HG02885 (cell line): Measurements from ENCODE around the gene KCNJ11.

ENCODE experiments used
- ATAC-seq: cut with Tn5 transposase; IDR thresholded peaks from one replicate; pipeline ENCODE4 v1.9.1; 2021; ENCODE audit warnings: mild to moderate bottlenecking; ENCODE audit not compliant: unreplicated experiment, poor library complexity

The KCNJ11 gene

GRCh38 chr11:17410606-17411379 is 22.3 kb upstream of the KCNJ11 start:
- ATAC-seq, result no peak

DNA sequence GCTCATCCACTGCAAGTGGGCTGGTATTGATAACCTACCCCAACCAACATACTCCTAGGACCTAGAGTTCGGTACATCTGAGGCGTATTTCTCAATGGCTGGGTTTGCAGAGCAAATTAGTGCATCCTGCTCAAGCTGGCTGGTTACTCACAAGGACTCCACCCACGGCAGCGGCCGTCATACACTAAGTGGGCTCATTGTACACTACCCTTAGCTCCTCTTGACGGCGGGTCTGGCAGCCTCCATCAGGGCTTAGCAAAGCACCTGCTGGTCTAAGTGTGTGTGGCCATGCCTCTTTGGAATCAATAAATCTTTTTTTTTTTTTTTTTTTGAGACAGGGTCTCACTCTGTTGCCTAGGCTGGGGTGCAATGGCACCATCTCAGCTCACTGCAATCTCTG is 20.2 kb upstream of the KCNJ11 start:
- no peak for ATAC-seq

GRCh38 chr11:17408026-17408425 is 19.6 kb upstream of the KCNJ11 start:
- no peak for ATAC-seq

DNA sequence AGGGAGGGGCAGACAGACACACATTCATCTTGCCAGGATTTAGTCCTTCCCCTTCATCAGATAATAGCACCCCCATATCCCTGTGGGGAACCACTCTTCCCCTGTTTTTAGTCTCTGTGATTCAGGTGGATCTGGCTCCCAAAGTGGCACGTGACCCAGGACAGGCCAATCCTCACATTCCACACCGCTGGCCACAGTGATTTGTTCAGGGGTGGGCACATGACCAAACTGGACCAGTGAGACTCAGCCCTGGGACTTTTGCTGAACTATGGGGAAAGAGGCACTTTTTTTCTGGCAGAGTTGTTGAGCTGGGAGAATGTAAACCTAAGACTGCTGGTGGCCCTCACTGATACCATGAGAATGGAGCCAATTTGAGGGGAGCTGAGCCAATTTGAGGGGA is 19.1 kb upstream of the KCNJ11 start:
- no peak for ATAC-seq

DNA sequence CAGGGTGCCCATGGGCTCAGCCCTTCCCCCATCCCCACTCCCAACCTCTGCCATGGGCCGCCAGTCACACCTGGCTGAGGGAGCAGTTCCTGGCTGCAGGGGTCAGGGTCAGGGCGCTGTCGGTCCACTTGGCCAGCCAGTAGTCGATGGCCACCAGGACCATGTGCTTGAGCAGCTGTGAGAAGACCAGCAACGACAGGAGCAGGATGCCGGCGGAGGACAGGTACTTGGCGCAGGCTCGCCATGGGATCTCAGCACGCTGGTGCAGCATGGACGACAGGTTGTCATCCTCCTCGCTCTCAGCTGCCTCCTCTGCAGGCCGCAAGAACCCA is 18.3 kb upstream of the KCNJ11 start:
- no peak for ATAC-seq

DNA sequence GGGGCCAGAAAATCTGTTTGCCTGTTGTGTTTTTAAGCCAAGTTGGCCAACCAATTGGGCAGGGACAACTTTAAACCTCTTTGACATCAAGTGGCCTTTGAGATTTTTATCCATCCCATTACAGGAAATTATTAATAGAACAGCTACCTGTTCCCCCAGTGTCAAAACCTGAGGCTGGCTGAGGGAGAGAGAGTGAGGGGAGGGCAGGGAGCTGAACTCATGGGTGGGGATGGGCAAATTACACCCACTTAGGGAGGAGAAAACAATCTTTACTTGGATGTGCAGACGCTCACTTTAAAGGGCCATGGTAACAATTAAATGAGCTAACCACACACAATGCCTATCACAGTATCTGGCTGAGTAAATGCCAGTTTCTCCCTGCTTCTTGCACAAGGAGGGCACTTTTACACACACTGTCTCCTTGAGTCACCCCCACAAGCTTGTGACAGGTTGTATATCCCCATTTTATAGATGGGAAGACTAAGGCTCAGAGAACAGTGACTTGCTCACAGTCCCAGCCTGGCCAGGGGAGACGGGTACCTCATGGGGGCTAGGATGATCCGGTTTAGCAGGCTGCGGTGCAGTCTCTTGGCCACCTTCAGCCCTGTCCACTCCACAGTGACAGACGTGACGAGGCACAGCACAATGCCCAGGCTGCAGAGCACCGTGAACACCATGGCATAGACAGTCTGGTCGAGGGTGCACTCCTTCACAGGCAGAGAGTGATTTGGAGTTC is 17.8 kb upstream of the KCNJ11 start:
- no peak for ATAC-seq

- ATAC-seq, result no peak
Measured at GRCh38 chr11:17405232-17406005, 17.0 kb upstream of the KCNJ11 start.

GRCh38 chr11:17403980-17404759 is 15.7 kb upstream of the KCNJ11 start:
- ATAC-seq, result no peak

DNA sequence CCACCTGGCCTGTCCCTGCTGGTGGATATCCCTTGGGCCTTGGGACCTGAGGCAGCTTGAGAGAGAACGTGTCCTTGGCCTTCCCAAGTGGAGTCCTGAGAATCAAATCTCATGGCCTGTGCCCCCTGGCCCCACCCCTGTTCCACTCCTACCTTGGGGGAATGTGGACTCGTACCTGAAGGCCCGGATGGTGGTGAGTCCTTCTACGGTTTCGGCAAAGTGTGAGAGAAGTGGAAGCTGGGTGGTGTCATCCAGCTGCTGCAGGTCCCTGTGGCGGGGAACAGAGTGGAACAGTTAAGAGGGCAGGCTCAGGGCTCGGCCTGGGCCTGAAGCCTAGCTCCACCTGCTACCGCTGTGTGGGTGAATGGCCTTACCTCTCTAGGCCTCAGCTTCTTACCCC is 14.0 kb upstream of the KCNJ11 start:
- ATAC-seq, result no peak

GRCh38 chr11:17401841-17402240 is 13.4 kb upstream of the KCNJ11 start:
- no peak for ATAC-seq

GRCh38 chr11:17401316-17401715 is 12.9 kb upstream of the KCNJ11 start:
- no peak for ATAC-seq

DNA sequence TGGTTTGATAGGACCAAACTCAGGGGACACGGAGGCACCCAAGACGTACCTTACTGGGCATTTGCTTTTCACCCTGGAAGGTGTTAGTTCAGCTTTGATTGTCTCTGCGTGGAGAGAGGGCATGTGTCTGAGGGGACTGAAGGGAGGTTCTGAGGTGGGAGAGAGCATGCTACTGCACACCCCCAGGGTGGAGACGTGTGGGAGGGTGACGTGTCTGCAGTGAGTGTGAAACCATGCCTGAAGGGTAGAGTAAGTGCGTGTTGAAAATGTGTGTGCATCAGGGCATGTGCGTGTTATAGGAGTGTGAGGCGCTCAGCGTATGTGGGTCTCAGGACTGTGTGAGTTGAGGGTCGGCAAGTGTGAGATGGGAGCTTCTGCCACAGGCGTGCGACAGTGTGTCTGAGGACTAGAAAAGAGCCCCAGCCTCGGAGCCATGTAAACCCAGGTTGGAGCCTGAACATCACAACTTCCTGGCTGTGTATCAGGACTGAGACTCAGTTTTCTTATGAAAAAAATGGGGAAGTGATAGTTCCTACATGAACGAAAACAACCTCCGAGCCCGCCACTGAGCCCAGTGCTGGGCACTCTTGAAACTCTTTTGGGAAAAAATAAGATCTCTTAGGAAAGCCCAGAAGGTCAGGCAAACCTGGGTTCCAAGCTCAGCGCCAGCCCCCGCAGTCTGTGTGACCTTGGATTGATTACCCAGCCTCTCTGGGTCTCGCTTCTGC is 11.8 kb upstream of the KCNJ11 start:
- ATAC-seq, result peak; percentile 76

DNA sequence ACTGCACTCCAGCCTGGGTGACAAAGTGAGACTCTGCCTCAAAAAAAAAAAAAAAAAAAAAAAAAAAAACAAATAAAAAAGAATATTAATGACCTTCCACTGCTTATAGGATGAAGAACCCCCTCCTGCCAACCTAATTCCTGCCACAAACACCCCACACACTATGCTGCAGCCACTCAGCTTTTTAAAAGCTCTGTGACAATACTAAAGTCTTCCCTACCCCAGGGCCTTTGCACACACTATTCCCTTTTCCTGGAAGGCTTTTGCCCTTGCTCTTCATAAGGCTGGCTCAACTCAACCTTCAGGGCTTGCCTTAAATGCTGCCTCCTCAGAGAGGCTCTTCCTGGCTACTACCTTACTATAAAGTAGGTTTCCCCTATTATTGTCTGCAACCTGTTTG is 10.8 kb upstream of the KCNJ11 start:
- ATAC-seq, result no peak

DNA sequence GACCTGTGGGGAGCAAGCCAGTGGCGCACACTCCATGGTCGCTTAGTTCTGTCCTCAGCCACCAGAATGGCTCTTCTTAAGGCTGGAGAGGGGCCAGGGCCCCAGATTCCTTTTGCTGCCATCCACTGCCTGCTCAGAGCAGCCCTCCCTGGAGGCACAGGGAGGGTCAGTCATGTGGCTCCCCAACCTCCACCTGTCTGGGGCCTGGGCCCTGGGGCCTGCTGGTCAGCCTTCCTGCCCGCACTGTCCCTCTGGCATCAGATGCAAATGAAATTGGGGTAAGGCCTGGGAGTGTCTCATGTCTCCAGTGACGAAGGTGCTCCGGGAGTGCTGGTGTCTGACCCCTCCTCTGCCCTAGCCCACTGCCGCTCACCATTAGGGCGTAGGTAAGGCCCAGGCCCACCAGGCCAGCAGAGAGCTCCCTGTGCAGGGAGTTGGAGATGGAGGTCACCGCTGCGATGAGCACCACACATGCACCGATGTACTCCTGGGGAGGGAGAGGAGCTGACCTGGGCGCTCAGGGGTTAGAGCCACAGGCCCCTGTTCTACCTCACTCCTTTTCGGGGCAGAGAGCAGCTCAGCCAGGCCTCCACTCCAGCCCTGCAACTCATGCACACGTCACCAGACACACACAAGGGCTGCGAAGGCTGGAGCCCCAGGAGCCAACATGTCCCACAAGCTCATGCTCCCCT is 9.0 kb upstream of the KCNJ11 start:
- no peak for ATAC-seq

DNA sequence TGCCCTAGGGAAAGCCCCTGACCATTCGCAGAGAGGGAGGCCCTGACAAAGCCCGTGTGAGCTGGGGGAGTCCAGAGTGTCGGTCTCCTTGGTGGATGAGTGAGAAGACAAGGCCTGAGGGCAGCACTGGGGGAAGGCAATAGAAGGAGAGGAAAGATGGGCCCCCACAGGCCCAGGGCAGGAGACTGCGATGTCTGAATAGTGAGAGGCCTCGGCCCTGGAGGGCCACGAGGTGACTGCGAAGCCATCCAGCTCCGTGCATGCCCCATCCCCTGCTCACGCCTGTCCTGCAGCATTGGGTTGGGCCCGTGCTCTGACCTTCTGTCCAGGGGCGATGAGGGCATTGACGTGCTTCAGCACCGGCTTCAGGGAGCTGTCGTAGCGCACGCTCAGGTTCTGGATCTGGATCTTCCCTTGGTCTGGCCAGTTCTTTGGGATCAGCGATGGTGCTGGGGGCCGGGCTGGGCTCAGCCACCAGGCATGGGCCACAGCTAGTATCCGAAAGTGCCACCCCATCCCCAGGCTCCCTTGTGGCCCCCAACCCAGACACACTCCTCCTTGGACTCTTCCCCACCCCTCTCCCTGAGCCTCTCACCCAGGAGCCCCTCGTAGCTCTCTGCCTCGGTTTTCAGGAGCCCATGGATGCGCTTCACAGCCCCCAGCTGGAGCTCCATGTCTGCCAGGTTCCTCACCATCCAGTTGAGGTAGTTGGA is 8.3 kb upstream of the KCNJ11 start:
- ATAC-seq, result no peak

GRCh38 chr11:17395978-17396377 is 7.5 kb upstream of the KCNJ11 start:
- ATAC-seq, result no peak

DNA sequence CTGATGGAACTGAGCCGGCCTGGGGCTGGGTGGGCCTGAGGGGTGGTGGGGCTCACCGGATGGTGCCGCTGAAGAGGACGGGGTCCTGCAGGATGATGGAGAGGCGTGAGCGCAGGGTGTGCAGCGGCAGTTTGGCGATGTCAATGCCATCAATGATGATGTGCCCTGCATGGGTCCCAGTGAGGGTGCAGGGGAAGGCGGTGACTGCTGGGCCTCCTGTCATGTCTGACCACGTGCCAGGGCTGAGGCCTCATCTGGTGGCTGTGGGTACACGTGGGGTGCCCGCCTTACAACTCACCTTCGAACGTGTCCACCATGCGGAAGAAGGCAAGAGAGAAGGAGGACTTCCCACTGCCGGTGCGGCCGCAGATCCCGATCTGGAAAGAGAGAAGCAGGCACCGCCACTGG is 7.1 kb upstream of the KCNJ11 start:
- no peak for ATAC-seq

DNA sequence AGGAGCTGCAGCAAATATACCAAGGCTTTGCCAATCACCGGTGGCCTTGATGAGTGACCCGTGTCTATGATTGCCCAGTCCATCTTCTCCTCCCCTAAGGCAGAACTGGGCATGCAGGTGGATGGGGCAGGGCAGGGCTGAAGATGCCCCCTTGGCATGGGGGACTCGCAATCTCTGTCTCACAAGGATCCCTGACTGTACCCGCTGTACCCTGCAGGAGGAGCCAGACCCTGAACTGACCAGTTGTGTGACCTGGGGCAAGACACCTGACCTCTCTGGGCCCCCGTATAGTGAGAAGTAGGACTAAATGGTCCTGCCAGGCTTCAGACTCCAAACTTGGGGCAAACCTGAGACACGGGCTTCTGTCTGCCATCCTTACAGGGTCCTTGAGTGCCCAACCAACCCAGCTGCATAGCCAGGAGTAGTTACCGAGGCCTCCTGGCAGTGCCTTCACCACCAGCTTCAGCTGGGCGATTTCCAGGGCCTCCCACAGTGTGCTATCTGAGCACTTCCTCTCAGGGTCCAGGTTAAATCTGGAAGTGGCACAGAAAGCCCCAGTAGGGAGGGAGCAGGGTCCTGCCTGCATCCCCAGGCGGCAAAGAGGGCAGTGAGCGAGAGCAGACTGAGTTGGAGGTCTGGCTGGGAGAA is 6.4 kb upstream of the KCNJ11 start:
- ATAC-seq, result no peak
